HG03342 (cell line): Measurements from ENCODE around the gene NATD1.
"Not testable (repeated sequence)": the region's sequence is repeated elsewhere in the genome, so short reads cannot be mapped to it uniquely, and the experiment has no call there.

Experiments used
- ATAC-seq: cut with Tn5 transposase; IDR thresholded peaks from one replicate; pipeline ENCODE4 v1.9.1; 2021; ENCODE audit warnings: mild to moderate bottlenecking, moderate library complexity; ENCODE audit not compliant: unreplicated experiment

Gene NATD1

GRCh38 chr17:21198411-21198810 lies 54.8 kb downstream of the NATD1 start:
- ATAC-seq: no peak

DNA sequence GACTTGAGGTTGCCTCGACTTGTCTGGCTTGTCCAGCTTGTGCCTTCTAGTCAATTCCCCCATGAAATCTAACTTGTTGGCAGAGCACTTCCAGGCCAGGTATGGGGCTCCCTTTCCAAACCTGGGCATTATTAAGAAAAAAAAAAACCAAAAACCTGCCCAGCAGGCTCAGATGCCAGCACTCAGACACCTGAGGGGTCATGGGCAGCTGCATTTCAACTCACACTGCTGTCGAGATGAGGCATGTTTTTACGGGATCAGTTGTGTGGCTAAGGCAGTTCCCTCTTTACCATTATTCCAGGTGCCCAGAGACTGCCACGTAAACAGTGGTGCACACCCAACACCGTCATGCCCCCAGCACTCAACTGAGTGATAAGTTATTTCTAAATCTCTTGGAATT lies 57.1 kb downstream of the NATD1 start:
- no peak for ATAC-seq

DNA sequence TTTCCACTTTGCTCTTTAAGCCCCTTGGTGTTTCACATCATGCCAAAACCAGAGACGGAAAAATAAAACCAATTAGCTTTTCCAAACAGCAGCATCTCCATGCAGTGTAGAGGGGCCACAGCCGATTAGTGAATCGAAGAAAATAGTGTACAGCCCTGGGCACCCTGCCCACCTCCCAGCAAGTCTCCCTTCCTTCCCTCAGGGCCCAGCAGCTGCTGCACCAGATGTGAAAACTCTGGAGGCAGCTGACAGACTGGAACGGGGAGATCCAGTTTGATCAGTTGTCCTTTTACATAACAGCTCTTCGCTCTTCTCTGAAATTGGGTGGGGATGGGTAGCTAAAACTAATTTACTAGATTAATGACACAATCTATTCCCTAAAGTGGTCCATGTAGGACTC lies 58.5 kb downstream of the NATD1 start:
- ATAC-seq: no peak

GRCh38 chr17:21194226-21194625 lies 59.0 kb downstream of the NATD1 start:
- ATAC-seq: no peak

DNA sequence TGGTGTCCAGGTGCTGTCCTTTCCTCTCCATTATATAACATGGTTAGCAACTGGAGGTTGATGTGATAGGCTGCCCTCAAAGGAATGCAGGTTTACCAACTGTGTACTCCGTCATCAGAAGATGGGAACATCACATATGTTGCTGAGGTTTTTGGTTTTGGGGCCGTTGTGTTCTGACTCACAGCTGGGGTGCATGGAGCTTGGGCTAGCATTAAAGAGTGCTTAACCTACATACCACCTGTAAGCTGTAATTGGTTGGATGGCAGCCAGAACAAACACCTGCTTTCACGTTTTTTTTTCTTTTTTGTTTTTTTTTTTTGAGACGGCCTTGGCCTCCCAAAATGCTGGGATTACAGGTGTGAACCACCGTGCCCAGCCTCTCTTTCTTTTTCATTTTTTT lies 60.2 kb downstream of the NATD1 start:
- no peak for ATAC-seq

DNA sequence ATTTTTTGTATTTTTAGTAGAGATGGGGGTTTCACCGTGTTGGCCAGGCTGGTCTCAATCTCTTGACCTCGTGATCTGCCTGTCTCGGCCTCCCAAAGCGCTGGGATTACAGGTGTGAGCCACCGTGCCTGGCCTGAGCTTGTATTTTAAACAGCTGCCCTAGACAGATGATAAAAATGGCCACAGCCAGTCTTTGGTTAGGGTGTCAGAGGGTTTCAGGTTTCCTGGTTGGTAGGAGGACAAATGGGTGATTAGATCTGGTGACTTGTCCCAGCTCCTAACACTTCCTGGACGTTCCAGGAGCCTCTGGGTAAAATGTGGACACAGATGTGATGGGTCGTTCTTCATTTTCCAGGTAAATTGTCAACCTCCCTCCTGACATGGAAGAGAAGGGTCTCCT lies 60.8 kb downstream of the NATD1 start:
- ATAC-seq: not testable (repeated sequence)

DNA sequence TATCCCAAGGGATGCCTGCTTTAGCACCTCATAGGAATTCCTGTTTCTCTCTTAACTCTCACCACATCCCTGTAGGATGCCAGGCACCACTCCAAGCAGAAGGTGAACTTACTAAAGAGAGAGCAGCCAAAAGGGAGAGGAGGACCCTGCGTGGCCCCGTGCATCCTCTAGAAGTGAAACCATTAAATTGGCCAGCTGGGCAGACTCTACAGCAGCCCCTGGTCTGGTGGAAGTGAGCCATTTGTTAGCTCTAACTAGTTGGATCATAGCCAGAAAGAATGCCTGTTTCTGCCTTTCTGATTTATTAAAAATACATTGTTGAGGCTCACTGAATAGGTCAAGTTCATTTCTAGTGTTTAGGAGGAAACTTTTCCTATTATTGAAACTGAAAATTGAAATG lies 61.5 kb downstream of the NATD1 start:
- no peak for ATAC-seq

DNA sequence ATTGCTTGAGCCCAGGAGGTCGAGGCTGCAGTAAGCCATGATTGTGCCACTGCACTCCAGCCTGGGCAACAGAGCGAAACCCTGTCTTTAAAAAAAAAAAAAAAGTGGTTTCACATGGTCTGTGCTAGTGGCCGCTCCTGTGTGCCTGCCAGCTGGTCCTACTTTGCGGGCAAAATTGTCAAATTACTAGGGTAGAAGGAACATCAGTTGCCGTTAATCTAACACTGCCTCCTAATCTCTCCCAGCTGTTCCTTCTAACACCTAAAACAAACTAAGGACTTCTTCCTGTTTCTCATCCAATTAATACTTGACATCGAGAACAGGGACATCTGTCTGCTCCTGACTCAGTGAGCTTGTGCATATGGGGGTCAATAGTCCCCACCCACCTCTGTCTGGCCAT lies 63.1 kb downstream of the NATD1 start:
- no peak for ATAC-seq

- ATAC-seq: no peak
These were observed 63.8 kb downstream of the NATD1 start for GRCh38 chr17:21189361-21189760.
